B cell (primary cell): ENCODE measurements around the gene MYZAP. TPM values are rescaled to one million over a fixed set of nuclear protein-coding genes. Genes with fewer than 3 reads are reported as not detected.
A peak's percentile ranks its signal among the peaks of the same experiment; 100 is the strongest.

Experiments used
- ATAC-seq: fragments of 200-7000 bp; cut with Tn5 transposase; one replicate; pipeline ENCODE4 v1.10.0; 2021; ENCODE audit warnings: low read depth, mild to moderate bottlenecking, moderate number of reproducible peaks, moderate library complexity
- CTCF ChIA-PET: fragments of 350-600 bp; sonication (Branson Sonifier 250); formaldehyde crosslinking; loops from one replicate; lab custom pipeline; 2021; ENCODE audit warnings: antibody characterized with exemption, inconsistent platforms; lab: Charles Lee
- POLR2A ChIA-PET: fragments of 350-600 bp; sonication (Branson Sonifier 250); formaldehyde crosslinking; loops from one replicate; lab custom pipeline; 2021; ENCODE audit warnings: antibody characterized with exemption; lab: Charles Lee
- DNase-seq: peaks from one replicate; pipeline ENCODE4 v3.0.0; 2013
- H2AFZ ChIP-seq: 2 replicates; pipeline ENCODE4 v1.6.1; 2012; ENCODE audit warnings: mild to moderate bottlenecking, low read depth, low read length; ENCODE audit not compliant: insufficient read depth, poor library complexity, severe bottlenecking
- H3K27ac ChIP-seq, 2 donors: 1 replicate in 1 of 2; 2 replicates in 1 of 2; pipeline ENCODE4 v1.5.1; 2012 to 2013; ENCODE audit warnings: low read length in 2 of 2, mild to moderate bottlenecking in 2 of 2, moderate library complexity in 1 of 2
- H3K27me3 ChIP-seq, 4 experiments: fragments of 200-600 bp in 1 of 4; sonication (generic) in 1 of 4; replicated peaks in 1 of 4; 1 replicate in 2 of 4; 2 replicates in 2 of 4; pipeline versions ENCODE4 v1.6.1 to v1.7.0; 2013 to 2016; ENCODE audit warnings: low read length in 3 of 4, mild to moderate bottlenecking in 2 of 4, mixed read lengths in 1 of 4, moderate library complexity in 1 of 4; ENCODE audit not compliant: insufficient read depth in 4 of 4, control insufficient read depth in 3 of 4; ENCODE audit errors: control extremely low read depth in 1 of 4
- H3K36me3 ChIP-seq, 2 experiments: replicated peaks in 1 of 2; 1 replicate in 1 of 2; 2 replicates in 1 of 2; pipeline versions ENCODE4 v1.6.1 to v1.7.1; 2013; ENCODE audit warnings: low read length in 1 of 2; ENCODE audit not compliant: insufficient read depth in 2 of 2, control insufficient read depth in 1 of 2; ENCODE audit errors: control extremely low read depth in 1 of 2, extremely low read depth in 1 of 2
- H3K4me1 ChIP-seq, 2 donors: fragments of 200-600 bp in 1 of 2; sonication (generic) in 1 of 2; 1 replicate in 1 of 2; 2 replicates in 1 of 2; pipeline versions ENCODE4 v1.5.1 to v1.6.1; 2013 to 2017; ENCODE audit warnings: low read length in 2 of 2; ENCODE audit not compliant: control insufficient read depth in 2 of 2, insufficient read depth in 2 of 2
- H3K4me2 ChIP-seq: replicated peaks from 2 replicates; pipeline ENCODE3; 2012; ENCODE audit warnings: mild to moderate bottlenecking, low read depth, low read length; ENCODE audit not compliant: poor library complexity, severe bottlenecking
- H3K4me3 ChIP-seq, 5 experiments: fragments of 200-600 bp in 1 of 5; sonication (generic) in 1 of 5; 1 replicate in 3 of 5; 2 replicates in 2 of 5; pipeline versions ENCODE4 v1.5.1 to v1.7.0; 2011 to 2016; ENCODE audit warnings: low read length in 4 of 5, mild to moderate bottlenecking in 4 of 5, low read depth in 2 of 5, control low read depth in 1 of 5, moderate library complexity in 1 of 5; ENCODE audit not compliant: insufficient read depth in 1 of 5; ENCODE audit errors: control extremely low read depth in 1 of 5, extremely low read depth in 1 of 5
- H3K79me2 ChIP-seq: fragments of 200-600 bp; sonication (generic); one replicate; pipeline ENCODE4 v1.6.0; 2016; ENCODE audit warnings: low read length; ENCODE audit not compliant: control insufficient read depth, insufficient read depth
- H3K9ac ChIP-seq: fragments of 200-600 bp; sonication (generic); 2 replicates; pipeline ENCODE4 v1.6.1; 2017; ENCODE audit warnings: mild to moderate bottlenecking, low read length, moderate library complexity
- H3K9me3 ChIP-seq, 3 donors: one replicate each; pipeline versions ENCODE4 v1.6.1 to v1.7.1; 2013; ENCODE audit warnings: low read length in 2 of 3; ENCODE audit not compliant: control insufficient read depth in 2 of 3, insufficient read depth in 1 of 3; ENCODE audit errors: control extremely low read depth in 1 of 3
- H4K20me1 ChIP-seq: 2 replicates; pipeline ENCODE4 v1.6.0; 2012; ENCODE audit warnings: mild to moderate bottlenecking, low read length; ENCODE audit not compliant: insufficient read depth, control insufficient read depth, poor library complexity, severe bottlenecking
- H3K27ac Mint-ChIP-seq: one replicate; pipeline ENCODE4 v1.8.0; 2021; ENCODE audit warnings: mixed read lengths
- H3K27me3 Mint-ChIP-seq: one replicate; pipeline ENCODE4 v1.8.0; 2021; ENCODE audit warnings: mixed read lengths
- H3K4me1 Mint-ChIP-seq: one replicate; pipeline ENCODE4 v1.8.0; 2021; ENCODE audit warnings: mixed read lengths
- H3K4me3 Mint-ChIP-seq: one replicate; pipeline ENCODE4 v1.8.0; 2021; ENCODE audit warnings: mixed read lengths
- H3K9me3 Mint-ChIP-seq: one replicate; pipeline ENCODE4 v1.8.0; 2022; ENCODE audit warnings: mixed read lengths; ENCODE audit not compliant: insufficient read depth
- EZH2 ChIP-seq: IDR thresholded peaks from 2 replicates; pipeline ENCODE4 v1.6.1; 2012; ENCODE audit warnings: borderline replicate concordance, low read depth, mild to moderate bottlenecking, moderate library complexity, low read length; ENCODE audit not compliant: insufficient read depth, poor library complexity, severe bottlenecking
- WGBS: methylation state at CpG from one replicate; pipeline ENCODE4 v1.1.5; 2013; ENCODE audit warnings: missing lambda C conversion rate; ENCODE audit not compliant: insufficient coverage; 5-methylcytosine and 5-hydroxymethylcytosine counted together
- intact Hi-C: fragments of 100-400 bp; cut with micrococcal nuclease; formaldehyde crosslinking; loops from one replicate; pipeline ENCODE4 v1.10.0; 2022
- polyA plus RNA-seq: library from polyadenylated mRNA; depleted of rRNA; stranded (reverse); fragments of >200 nt; gene quantifications from 2 replicates; pipeline ENCODE4 v1.2.3, GENCODE V29; 2012
- total RNA-seq, 2 donors: library from RNA; stranded (reverse); fragments of 120-200 nt in 1 of 2; gene quantifications; 1 replicate in 1 of 2; 2 replicates in 1 of 2; pipeline versions ENCODE4 v1.2.3 to v1.2.4, GENCODE V29; 2013 to 2022
- TF ChIP-seq, protein P1 (sequence below): fragments of 200-600 bp; IDR thresholded peaks from one replicate; pipeline ENCODE4 v1.8.0; 2022; ENCODE audit warnings: antibody characterized with exemption, mild to moderate bottlenecking

MYZAP gene
- total and polyA plus RNA-seq, 2 donors (not counting 1 experiment from before 2014, with no cell fraction given): 1.0 to 2.8 TPM

- H3K9me3 Mint-ChIP-seq: no peaks in the 10 kb centered on the region
- ChIA-PET POLR2A (no interaction called here), CTCF (interaction anchor here (0.5 to 4.7 kb wide), 30 partner anchors 8 to 623 kb away, joined by 3 to 68 read pairs (median 5); partner anchors contain the start of genes MYZAP and POLR2M)
- DNase-seq (peak; percentile 79), ATAC-seq (peak; percentile 66)
- H3K4me1 ChIP-seq: peaks cover 19 to 20% of the 10 kb centered on the region in 2 donors
- H3K4me2 ChIP-seq: no peak overlapping the region
- no peaks in the 10 kb centered on the region for H4K20me1 ChIP-seq
- no peaks in the 10 kb centered on the region for H3K36me3 ChIP-seq
- TF ChIP-seq, protein P1, sequence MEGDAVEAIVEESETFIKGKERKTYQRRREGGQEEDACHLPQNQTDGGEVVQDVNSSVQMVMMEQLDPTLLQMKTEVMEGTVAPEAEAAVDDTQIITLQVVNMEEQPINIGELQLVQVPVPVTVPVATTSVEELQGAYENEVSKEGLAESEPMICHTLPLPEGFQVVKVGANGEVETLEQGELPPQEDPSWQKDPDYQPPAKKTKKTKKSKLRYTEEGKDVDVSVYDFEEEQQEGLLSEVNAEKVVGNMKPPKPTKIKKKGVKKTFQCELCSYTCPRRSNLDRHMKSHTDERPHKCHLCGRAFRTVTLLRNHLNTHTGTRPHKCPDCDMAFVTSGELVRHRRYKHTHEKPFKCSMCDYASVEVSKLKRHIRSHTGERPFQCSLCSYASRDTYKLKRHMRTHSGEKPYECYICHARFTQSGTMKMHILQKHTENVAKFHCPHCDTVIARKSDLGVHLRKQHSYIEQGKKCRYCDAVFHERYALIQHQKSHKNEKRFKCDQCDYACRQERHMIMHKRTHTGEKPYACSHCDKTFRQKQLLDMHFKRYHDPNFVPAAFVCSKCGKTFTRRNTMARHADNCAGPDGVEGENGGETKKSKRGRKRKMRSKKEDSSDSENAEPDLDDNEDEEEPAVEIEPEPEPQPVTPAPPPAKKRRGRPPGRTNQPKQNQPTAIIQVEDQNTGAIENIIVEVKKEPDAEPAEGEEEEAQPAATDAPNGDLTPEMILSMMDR: peak; percentile 91
- TF ChIP-seq EZH2: no peak
- no peak overlapping the region for H3K9ac ChIP-seq
- no peaks in the 10 kb centered on the region for H3K27me3 ChIP-seq
- H3K9me3 ChIP-seq: no peaks in the 10 kb centered on the region
- H3K79me2 ChIP-seq: no peaks in the 10 kb centered on the region
- no peak overlapping the region for H3K4me3 Mint-ChIP-seq
- peaks cover 26% of the 10 kb centered on the region for H3K4me1 Mint-ChIP-seq
- no peaks in the 10 kb centered on the region for H3K27me3 Mint-ChIP-seq
- H3K4me3 ChIP-seq: no peak overlapping the region
- H3K27ac ChIP-seq: no peak overlapping the region
- no peak overlapping the region for H3K27ac Mint-ChIP-seq
- 12% methylated on average over 4 of the region's 5 CpGs for WGBS
- intact Hi-C loops: loop anchor here (2.0 to 5.0 kb wide), 3 partner anchors 31 to 147 kb away; partner anchors contain the start of genes MYZAP and POLR2M
- H2AFZ ChIP-seq: no peak overlapping the region
These were observed 31.8 kb upstream of the MYZAP start for GRCh38 chr15:57559875-57560274.

GRCh38 chr15:57561041-57561711, 30.5 kb upstream of the MYZAP start:
- Histone ChIP-seq H3K4me3 (peak overlapping the region in 4 of 5 experiments; percentile 6 to 37 (median 32)), H3K9ac (peak overlapping the region; percentile 40), H4K20me1 (no peaks in the 10 kb centered on the region), H3K9me3 (no peaks in the 10 kb centered on the region), H3K4me1 (peaks cover 29 to 31% of the 10 kb centered on the region in 2 donors), H3K27ac (no peak overlapping the region), H3K36me3 (no peaks in the 10 kb centered on the region), H3K4me2 (peak overlapping the region; percentile 62), H2AFZ (peak overlapping the region; percentile 46), H3K79me2 (no peaks in the 10 kb centered on the region), H3K27me3 (no peaks in the 10 kb centered on the region)
- ChIA-PET POLR2A (interaction anchor here (0.5 kb wide), 1 partner anchor 297 kb away, joined by 3 read pairs; no protein-coding TSS in a partner anchor), CTCF (interaction anchor here (0.7 to 4.7 kb wide), 26 partner anchors 9 to 630 kb away, joined by 3 to 68 read pairs (median 4); partner anchors contain the start of genes MYZAP and POLR2M)
- Mint-ChIP-seq H3K4me1 (peaks cover 35% of the 10 kb centered on the region), H3K27ac (peak overlapping the region; percentile 62), H3K4me3 (peak overlapping the region; percentile 76), H3K27me3 (peaks cover 1% of the 10 kb centered on the region), H3K9me3 (no peaks in the 10 kb centered on the region)
- ATAC-seq (peak; percentile 85), DNase-seq (peak; percentile 83)
- 11% methylated on average over 4 of the region's 9 CpGs for WGBS
- intact Hi-C loops: loop anchor here (1.0 to 5.0 kb wide), 6 partner anchors 30 to 300 kb away; partner anchors contain the start of genes MYZAP and POLR2M
- TF ChIP-seq EZH2: no peak
- TF ChIP-seq, protein P1: peak; percentile 94
